Measurements from ENCODE around the gene CD9. TPM values are rescaled to one million over a fixed set of nuclear protein-coding genes. Genes with fewer than 3 reads are reported as not detected.

CD9 gene
- total RNA-seq, 4 donors from 2014 or later = 48.6 to 337 (median 129) TPM

- TF ChIP-seq CTCF (IDR thresholded peaks at IDR 0.05; ENCODE audit: low read depth) = no peak
These were observed 15.8 kb downstream of the CD9 start for GRCh38 chr12:6215932-6216494.

- TF ChIP-seq CTCF (IDR thresholded peaks at IDR 0.05; ENCODE audit: low read depth) = no peak
These were observed 16.4 kb downstream of the CD9 start for GRCh38 chr12:6216581-6216980.

GRCh38 chr12:6218347-6218925, 18.2 kb downstream of the CD9 start:
- TF ChIP-seq CTCF (IDR thresholded peaks at IDR 0.05; ENCODE audit: low read depth) = no peak

GRCh38 chr12:6219980-6220379, 19.8 kb downstream of the CD9 start:
- no peak for TF ChIP-seq CTCF (IDR thresholded peaks at IDR 0.05; ENCODE audit: low read depth)

- no peak for TF ChIP-seq CTCF (IDR thresholded peaks at IDR 0.05; ENCODE audit: low read depth)
These were observed 20.9 kb downstream of the CD9 start for GRCh38 chr12:6221146-6221545.

- TF ChIP-seq CTCF (IDR thresholded peaks at IDR 0.05; ENCODE audit: low read depth) = no peak
These were observed 22.0 kb downstream of the CD9 start for GRCh38 chr12:6222078-6222654.

GRCh38 chr12:6223545-6223944, 23.3 kb downstream of the CD9 start:
- TF ChIP-seq CTCF (IDR thresholded peaks at IDR 0.05; ENCODE audit: low read depth) = no peak

Data from subcutaneous adipose tissue (tissue), 4 donors.